Upper lobe of left lung (tissue), 6 donors: ENCODE results near the gene IKZF2. TPM values are rescaled to one million over a fixed set of nuclear protein-coding genes. Genes with fewer than 3 reads are reported as not detected.

Source experiments
- ATAC-seq, 2 donors: fragments of 200-7000 bp; cut with Tn5 transposase; one replicate each; pipeline ENCODE4 v1.9.1; 2022; ENCODE audit warnings: mild to moderate bottlenecking in 2 of 2, moderate library complexity in 2 of 2; ENCODE audit not compliant: low FRiP score in 2 of 2
- DNase-seq, 2 donors: peaks; one replicate each; pipeline ENCODE4 v3.0.0-alpha.2; 2019 to 2020
- H3K27ac ChIP-seq, 4 donors: fragments of 200-600 bp; sonication (generic); one replicate each; pipeline ENCODE4 v1.5.1; 2016 to 2019
- H3K27me3 ChIP-seq, 4 donors: fragments of 200-600 bp; sonication (generic); one replicate each; pipeline ENCODE4 v1.5.1; 2017 to 2019
- H3K36me3 ChIP-seq, 4 donors: fragments of 200-600 bp; sonication (generic); one replicate each; pipeline ENCODE4 v1.5.1; 2016 to 2019
- H3K4me1 ChIP-seq, 4 donors: fragments of 200-600 bp; sonication (generic); one replicate each; pipeline ENCODE4 v1.5.1; 2018 to 2019
- H3K4me3 ChIP-seq, 4 donors: fragments of 200-600 bp; sonication (generic); one replicate each; pipeline ENCODE4 v1.5.1; 2017 to 2019; ENCODE audit warnings: mild to moderate bottlenecking in 2 of 4, moderate library complexity in 1 of 4
- H3K9me3 ChIP-seq, 4 donors: fragments of 200-600 bp; sonication (generic); one replicate each; pipeline ENCODE4 v1.5.1; 2018 to 2019
- EP300 ChIP-seq, 4 donors: sonication (generic); formaldehyde crosslinking; IDR thresholded peaks; one replicate each; pipeline ENCODE4 v1.5.1; 2017; ENCODE audit warnings: antibody characterized with exemption in 4 of 4, control low read depth in 2 of 4
- POLR2A ChIP-seq, 4 donors: fragments of 450-650 bp; IDR thresholded peaks; one replicate each; pipeline ENCODE4 v1.5.1; 2016 to 2017; ENCODE audit warnings: antibody characterized with exemption in 4 of 4, mild to moderate bottlenecking in 2 of 4
- POLR2AphosphoS5 ChIP-seq, 2 donors: sonication (generic); formaldehyde crosslinking; IDR thresholded peaks; one replicate each; pipeline ENCODE4 v1.5.1; 2017; ENCODE audit warnings: antibody characterized with exemption in 2 of 2
- WGBS, 2 donors: methylation state at CpG; one replicate each; pipeline ENCODE4 v1.1.5; 2017 to 2018; 5-methylcytosine and 5-hydroxymethylcytosine counted together
- total RNA-seq, 6 donors: library from RNA; depleted of rRNA in 4 of 6; stranded (reverse); fragments of >200 nt in 4 of 6; gene quantifications; one replicate each; pipeline versions ENCODE4 v1.1.0 to v1.2.1, GENCODE V29; 2016 to 2021
- TF ChIP-seq, protein P1 (sequence below), 6 experiments: fragments of 450-650 bp in 4 of 6; fragments of 200-600 bp in 2 of 6; sonication (generic) in 2 of 6; IDR thresholded peaks; one replicate each; pipeline ENCODE4 v1.5.1; 2016 to 2019; ENCODE audit warnings: antibody characterized with exemption in 6 of 6
- donor health status: DM: no; HTN: no; CAD: no; lungs with moderate emphysema.
- donor health status: DM: no; HTN: yes; CAD: no; lungs with severe emphysema.

Gene IKZF2
- total RNA-seq, 6 donors from 2014 or later = 10.4 to 35.7 (median 13.5) TPM

- no peak overlapping the region for H3K4me3 ChIP-seq
- H3K27ac ChIP-seq = no peak overlapping the region
- DNase-seq (no peak), ATAC-seq (no peak)
- H3K27me3 ChIP-seq = no peaks in the 10 kb centered on the region
- H3K36me3 ChIP-seq = no peaks in the 10 kb centered on the region
- H3K9me3 ChIP-seq = no peaks in the 10 kb centered on the region
- TF ChIP-seq POLR2A (IDR thresholded peaks at IDR 0.05) = no peak
- TF ChIP-seq EP300 (IDR thresholded peaks at IDR 0.05) = no peak
- no peak for TF ChIP-seq POLR2AphosphoS5 (IDR thresholded peaks at IDR 0.05)
- TF ChIP-seq, protein P1, sequence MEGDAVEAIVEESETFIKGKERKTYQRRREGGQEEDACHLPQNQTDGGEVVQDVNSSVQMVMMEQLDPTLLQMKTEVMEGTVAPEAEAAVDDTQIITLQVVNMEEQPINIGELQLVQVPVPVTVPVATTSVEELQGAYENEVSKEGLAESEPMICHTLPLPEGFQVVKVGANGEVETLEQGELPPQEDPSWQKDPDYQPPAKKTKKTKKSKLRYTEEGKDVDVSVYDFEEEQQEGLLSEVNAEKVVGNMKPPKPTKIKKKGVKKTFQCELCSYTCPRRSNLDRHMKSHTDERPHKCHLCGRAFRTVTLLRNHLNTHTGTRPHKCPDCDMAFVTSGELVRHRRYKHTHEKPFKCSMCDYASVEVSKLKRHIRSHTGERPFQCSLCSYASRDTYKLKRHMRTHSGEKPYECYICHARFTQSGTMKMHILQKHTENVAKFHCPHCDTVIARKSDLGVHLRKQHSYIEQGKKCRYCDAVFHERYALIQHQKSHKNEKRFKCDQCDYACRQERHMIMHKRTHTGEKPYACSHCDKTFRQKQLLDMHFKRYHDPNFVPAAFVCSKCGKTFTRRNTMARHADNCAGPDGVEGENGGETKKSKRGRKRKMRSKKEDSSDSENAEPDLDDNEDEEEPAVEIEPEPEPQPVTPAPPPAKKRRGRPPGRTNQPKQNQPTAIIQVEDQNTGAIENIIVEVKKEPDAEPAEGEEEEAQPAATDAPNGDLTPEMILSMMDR (IDR thresholded peaks at IDR 0.05) = no peak
- peaks cover 0 to 5% (median 0%) of the 10 kb centered on the region in 4 donors for H3K4me1 ChIP-seq
Measured at GRCh38 chr2:213166109-213166508, 14.7 kb upstream of the IKZF2 start.

GRCh38 chr2:213164263-213164662, 12.9 kb upstream of the IKZF2 start:
- no peak for DNase-seq
- Histone ChIP-seq H3K36me3 (no peaks in the 10 kb centered on the region), H3K9me3 (no peaks in the 10 kb centered on the region), H3K4me1 (peaks cover 0 to 5% (median 0%) of the 10 kb centered on the region in 4 donors), H3K4me3 (no peak overlapping the region), H3K27ac (no peak overlapping the region), H3K27me3 (no peaks in the 10 kb centered on the region)
- TF ChIP-seq, protein P1 (IDR thresholded peaks at IDR 0.05) = no peak
- ATAC-seq = no peak

DNA sequence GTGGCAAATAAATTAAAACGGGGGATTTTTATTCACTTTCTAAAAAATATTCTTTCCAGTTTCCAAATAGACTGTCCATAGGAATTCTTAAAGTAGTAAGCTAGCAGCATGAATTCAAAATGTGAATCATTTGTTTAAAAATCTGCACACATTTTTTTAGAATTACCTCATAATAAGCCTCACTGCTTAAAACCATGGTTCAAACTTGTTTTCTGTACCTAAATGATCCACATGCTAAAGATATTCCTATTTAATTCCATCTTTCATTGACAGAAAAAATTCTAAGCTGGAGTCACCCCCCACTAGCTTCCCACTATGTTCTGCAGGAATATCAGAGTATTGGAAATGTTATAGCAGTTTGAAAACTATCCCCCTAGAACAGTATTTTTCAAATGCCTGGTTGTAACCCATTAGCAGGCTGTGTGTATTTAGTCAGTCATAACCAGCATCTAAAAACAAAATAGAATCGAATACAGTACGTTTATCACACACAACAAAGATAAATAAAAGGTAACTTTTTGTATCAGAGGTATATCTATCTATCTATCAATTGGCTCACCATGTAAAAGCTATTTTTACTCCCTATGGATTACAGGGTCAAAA, 11.2 kb upstream of the IKZF2 start:
- DNase-seq (no peak), ATAC-seq (no peak)
- Histone ChIP-seq H3K9me3 (no peaks in the 10 kb centered on the region), H3K4me1 (peaks cover 0 to 5% (median 0%) of the 10 kb centered on the region in 4 donors), H3K36me3 (no peaks in the 10 kb centered on the region), H3K4me3 (no peak overlapping the region), H3K27ac (no peak overlapping the region), H3K27me3 (no peaks in the 10 kb centered on the region)
- WGBS, 2 donors = 81 to 88% methylated on average over 3 of the region's 3 CpGs
- TF ChIP-seq POLR2A (IDR thresholded peaks at IDR 0.05) (no peak), EP300 (IDR thresholded peaks at IDR 0.05) (no peak), POLR2AphosphoS5 (IDR thresholded peaks at IDR 0.05) (no peak)
- TF ChIP-seq, protein P1 (IDR thresholded peaks at IDR 0.05) = no peak

DNA sequence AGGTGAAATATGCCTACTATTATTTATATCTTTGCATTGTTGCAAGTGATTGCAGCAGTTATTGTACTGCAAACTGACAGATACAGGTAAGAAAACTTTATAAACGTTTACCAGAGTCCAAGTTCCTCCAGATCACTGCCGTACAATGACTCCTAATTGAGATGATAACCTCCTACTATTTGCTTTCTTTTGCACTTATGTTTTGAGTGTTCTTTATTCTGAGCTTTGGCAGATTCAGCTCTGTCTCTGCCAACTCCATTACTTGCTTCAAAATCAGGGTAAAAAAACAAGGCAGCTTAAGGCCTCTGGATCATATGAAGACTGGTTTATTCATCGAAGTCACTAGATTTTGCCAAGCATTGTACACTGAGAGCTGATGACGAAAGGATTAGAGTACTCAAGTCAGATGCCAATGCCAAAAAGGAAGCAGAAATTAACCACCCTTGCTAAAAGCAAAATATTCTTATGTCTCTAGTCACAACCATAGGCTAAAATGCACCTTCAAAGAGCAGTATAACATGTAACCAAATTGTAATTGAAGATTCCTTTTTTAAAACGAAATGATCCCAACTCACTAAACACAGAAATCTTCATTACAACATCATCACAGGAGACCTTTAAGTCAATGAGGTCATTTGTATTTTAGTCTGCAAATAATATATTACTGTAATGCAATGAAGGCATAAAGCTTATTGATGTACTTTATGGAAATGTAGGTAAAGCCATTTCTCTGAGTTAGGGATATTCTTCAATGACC, 10.5 kb upstream of the IKZF2 start:
- Histone ChIP-seq H3K9me3 (no peaks in the 10 kb centered on the region), H3K4me1 (peaks cover 0 to 5% (median 0%) of the 10 kb centered on the region in 4 donors), H3K27me3 (no peaks in the 10 kb centered on the region), H3K27ac (no peak overlapping the region), H3K4me3 (no peak overlapping the region), H3K36me3 (no peaks in the 10 kb centered on the region)
- ATAC-seq (no peak), DNase-seq (no peak)
- TF ChIP-seq, protein P1 (IDR thresholded peaks at IDR 0.05) = no peak
- TF ChIP-seq EP300 (IDR thresholded peaks at IDR 0.05) (no peak), POLR2AphosphoS5 (IDR thresholded peaks at IDR 0.05) (no peak), POLR2A (IDR thresholded peaks at IDR 0.05) (no peak)
- WGBS, 2 donors = 32 to 45% methylated on average over 5 of the region's 5 CpGs

DNA sequence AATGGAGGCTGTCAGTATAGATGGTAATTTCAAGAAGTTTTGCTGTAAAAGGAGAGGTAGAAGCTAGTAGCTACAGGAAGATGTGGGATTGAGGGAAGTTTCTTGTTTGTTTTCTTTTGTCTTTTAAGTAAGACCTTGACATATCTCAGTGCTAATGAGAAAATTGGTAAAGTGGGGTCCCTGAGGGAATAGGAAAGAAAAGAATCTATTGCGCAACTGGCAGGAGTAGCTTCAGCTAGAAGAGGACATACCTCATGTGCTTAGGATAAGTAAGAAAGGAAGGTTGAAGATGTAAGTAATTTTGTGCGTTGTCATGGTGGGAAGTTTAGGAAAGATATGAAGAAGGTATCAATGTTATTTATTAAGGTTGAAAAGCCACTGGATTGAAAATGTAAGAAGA, 8.4 kb upstream of the IKZF2 start:
- no peaks in the 10 kb centered on the region for H3K9me3 ChIP-seq
- H3K27me3 ChIP-seq = no peaks in the 10 kb centered on the region
- WGBS, 2 donors = 95 to 96% methylated on average over 2 of the region's 2 CpGs
- no peak overlapping the region for H3K27ac ChIP-seq
- H3K4me3 ChIP-seq = no peak overlapping the region
- TF ChIP-seq POLR2AphosphoS5 (IDR thresholded peaks at IDR 0.05) = no peak
- no peak for TF ChIP-seq POLR2A (IDR thresholded peaks at IDR 0.05)
- TF ChIP-seq, protein P1 (IDR thresholded peaks at IDR 0.05) = no peak
- TF ChIP-seq EP300 (IDR thresholded peaks at IDR 0.05) = no peak
- H3K4me1 ChIP-seq = peaks cover 0 to 5% (median 0%) of the 10 kb centered on the region in 4 donors
- no peaks in the 10 kb centered on the region for H3K36me3 ChIP-seq
- DNase-seq (no peak), ATAC-seq (no peak)
